ENCODE data around the gene GNA15.

GNA15 gene

GRCh38 chr19:3100747-3101730 is 34.8 kb upstream of the GNA15 start:
- in situ Hi-C loops (cut with HindIII; ENCODE audit: low sequenced_read_pairs), result no loop called here
- no peak overlapping the region for H3K4me3 ChIP-seq (ENCODE audit: low read depth, low read length)

DNA sequence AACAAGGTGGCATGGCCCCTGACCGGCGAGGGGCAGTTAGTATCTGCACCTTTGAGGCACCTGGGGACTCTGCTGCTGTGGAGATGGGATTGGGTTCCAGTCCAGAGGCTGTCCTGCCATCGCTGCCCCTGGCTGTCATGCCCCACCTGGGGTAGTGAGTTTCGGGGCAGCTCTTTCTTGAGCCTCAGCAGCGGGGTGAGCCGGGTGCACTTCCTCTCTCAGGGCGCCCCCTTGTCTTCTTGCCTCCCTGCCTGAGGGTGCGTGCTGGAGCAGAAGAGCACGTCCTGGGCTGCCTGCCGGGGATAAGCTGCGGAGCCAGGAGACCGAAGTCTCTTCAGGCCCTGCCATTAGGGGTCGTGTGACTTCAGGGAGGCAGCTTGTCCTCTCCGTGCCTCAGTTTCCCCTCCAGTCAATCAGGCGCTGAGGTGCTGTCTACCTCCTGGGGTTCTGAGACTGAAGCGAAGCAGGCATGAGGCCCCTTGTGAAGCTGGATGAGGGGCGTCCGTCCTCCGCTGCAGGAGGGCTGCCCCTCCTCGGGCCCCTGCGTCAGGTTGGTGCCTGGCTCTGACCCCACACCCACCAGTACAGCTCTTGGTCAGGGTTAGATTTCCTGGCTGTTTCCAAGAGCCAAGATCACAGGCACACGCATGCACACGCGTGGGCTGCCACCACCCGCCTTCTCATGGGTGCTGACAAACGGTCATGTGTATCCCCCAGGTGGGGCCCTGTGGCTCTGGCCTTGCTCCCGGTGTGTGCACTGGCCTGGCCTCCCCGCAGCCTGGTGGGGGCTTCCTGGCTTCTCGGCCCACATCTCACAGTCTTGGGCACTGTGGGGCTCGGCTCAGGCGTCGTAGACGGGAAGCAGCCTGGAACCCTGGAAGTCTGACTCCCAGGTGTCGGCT is 33.3 kb upstream of the GNA15 start:
- no peak for DNase-seq (ENCODE audit: low read depth)
- no peak overlapping the region for H3K4me3 ChIP-seq (ENCODE audit: low read depth, low read length)
- no peak for TF ChIP-seq CTCF (IDR thresholded peaks at IDR 0.05; ENCODE audit: low read depth, low read length, missing control alignments)
- in situ Hi-C loops (cut with HindIII; ENCODE audit: low sequenced_read_pairs), result no loop called here

More at GRCh38 chr19:3100747-3101730, 34.8 kb upstream of the GNA15 start:
- no peak for DNase-seq (ENCODE audit: low read depth)
- TF ChIP-seq CTCF (IDR thresholded peaks at IDR 0.05; ENCODE audit: low read depth, low read length, missing control alignments), result no peak

DNA sequence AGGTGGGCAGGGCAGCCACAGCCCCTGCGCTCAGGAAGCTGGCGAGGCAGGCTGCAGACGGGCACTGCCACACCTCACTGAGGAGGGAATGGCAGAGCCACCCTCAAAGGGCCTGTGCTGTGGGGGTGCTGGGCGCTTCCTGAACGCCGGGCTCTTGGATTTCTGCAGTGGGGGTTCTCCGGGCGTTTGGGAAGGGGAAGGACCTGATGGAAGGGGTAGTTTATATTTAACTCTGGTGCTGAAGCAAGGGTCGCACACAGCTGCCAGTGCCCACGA is 31.2 kb upstream of the GNA15 start:
- TF ChIP-seq CTCF (IDR thresholded peaks at IDR 0.05; ENCODE audit: low read depth, low read length, missing control alignments), result no peak
- in situ Hi-C loops (cut with HindIII; ENCODE audit: low sequenced_read_pairs), result no loop called here
- DNase-seq (ENCODE audit: low read depth), result no peak
- H3K4me3 ChIP-seq (ENCODE audit: low read depth, low read length), result no peak overlapping the region

GRCh38 chr19:3105641-3106508 is 30.0 kb upstream of the GNA15 start:
- TF ChIP-seq CTCF (IDR thresholded peaks at IDR 0.05; ENCODE audit: low read depth, low read length, missing control alignments), result no peak
- H3K4me3 ChIP-seq (ENCODE audit: low read depth, low read length), result no peak overlapping the region
- in situ Hi-C loops (cut with HindIII; ENCODE audit: low sequenced_read_pairs), result no loop called here
- DNase-seq (ENCODE audit: low read depth), result no peak

GRCh38 chr19:3106509-3107141 is 29.2 kb upstream of the GNA15 start:
- TF ChIP-seq CTCF (IDR thresholded peaks at IDR 0.05; ENCODE audit: low read depth, low read length, missing control alignments), result no peak
- no peak for DNase-seq (ENCODE audit: low read depth)
- no peak overlapping the region for H3K4me3 ChIP-seq (ENCODE audit: low read depth, low read length)
- in situ Hi-C loops (cut with HindIII; ENCODE audit: low sequenced_read_pairs), result no loop called here

All from astrocyte of the cerebellum (primary cell).